ENCODE results near the gene ESYT2. TPM values are rescaled to one million over a fixed set of nuclear protein-coding genes. Genes with fewer than 3 reads are reported as not detected.

Gene ESYT2
- total RNA-seq, 1 experiment from 2014 or later: 39.0 TPM

DNA sequence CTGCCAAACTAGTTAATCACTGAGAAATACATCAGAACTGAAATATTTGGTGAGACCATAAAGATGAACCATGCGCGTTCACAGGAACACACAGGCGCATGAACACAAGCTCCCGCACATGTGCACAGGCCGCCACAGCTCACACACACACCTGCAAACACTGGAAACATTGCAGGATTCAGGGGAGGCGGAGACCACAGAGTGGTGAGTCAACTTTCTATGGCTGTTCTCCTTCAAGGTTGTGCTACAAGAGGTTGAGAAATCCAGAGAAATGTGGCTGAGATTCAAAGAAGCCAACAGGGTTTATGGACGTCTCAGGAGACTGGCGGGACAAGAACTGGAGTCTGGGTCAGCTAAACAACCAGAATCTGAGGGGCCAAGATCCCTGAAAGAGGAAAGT is 17.8 kb downstream of the ESYT2 start:
- TF ChIP-seq, protein P1, sequence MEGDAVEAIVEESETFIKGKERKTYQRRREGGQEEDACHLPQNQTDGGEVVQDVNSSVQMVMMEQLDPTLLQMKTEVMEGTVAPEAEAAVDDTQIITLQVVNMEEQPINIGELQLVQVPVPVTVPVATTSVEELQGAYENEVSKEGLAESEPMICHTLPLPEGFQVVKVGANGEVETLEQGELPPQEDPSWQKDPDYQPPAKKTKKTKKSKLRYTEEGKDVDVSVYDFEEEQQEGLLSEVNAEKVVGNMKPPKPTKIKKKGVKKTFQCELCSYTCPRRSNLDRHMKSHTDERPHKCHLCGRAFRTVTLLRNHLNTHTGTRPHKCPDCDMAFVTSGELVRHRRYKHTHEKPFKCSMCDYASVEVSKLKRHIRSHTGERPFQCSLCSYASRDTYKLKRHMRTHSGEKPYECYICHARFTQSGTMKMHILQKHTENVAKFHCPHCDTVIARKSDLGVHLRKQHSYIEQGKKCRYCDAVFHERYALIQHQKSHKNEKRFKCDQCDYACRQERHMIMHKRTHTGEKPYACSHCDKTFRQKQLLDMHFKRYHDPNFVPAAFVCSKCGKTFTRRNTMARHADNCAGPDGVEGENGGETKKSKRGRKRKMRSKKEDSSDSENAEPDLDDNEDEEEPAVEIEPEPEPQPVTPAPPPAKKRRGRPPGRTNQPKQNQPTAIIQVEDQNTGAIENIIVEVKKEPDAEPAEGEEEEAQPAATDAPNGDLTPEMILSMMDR (conservative IDR thresholded peaks at IDR 0.05): no peak
- H3K9me3 ChIP-seq (ENCODE audit: control insufficient read depth, low read depth, low read length): no peaks in the 10 kb centered on the region
- no peak overlapping the region for H3K9ac ChIP-seq (ENCODE audit: extremely low read depth, insufficient read length, low read length)
- no peaks in the 10 kb centered on the region for H4K20me1 ChIP-seq (ENCODE audit: control insufficient read depth, insufficient read depth, insufficient read length)
- peaks cover 15% of the 10 kb centered on the region; the same call in 1 of the 2 replicates for H3K79me2 ChIP-seq (ENCODE audit: insufficient read depth, low read length)
- H2BK20ac ChIP-seq (ENCODE audit: low read depth, low read length, poor library complexity, severe bottlenecking): no peak overlapping the region
- H3K4me2 ChIP-seq (ENCODE audit: insufficient read depth, insufficient read length, low read length): no peak overlapping the region
- no peaks in the 10 kb centered on the region for H3K79me1 ChIP-seq (ENCODE audit: insufficient read depth, low read depth, low read length, poor library complexity, severe bottlenecking)
- peak overlapping the region; percentile 41 to 93 (median 80); a peak in 4 of 7 replicates for H3K27ac Mint-ChIP-seq
- DNase-seq: no peak
- no peak overlapping the region for H3K4ac ChIP-seq (ENCODE audit: low read depth, low read length)
- no peak overlapping the region for H3T11ph ChIP-seq (ENCODE audit: low read length)
- H3K56ac ChIP-seq (ENCODE audit: insufficient read length, low read depth, low read length): no peak overlapping the region
- H2BK120ac ChIP-seq (ENCODE audit: low read depth, low read length, poor library complexity, severe bottlenecking): no peak overlapping the region
- WGBS (ENCODE audit: extremely low coverage, insufficient read length, low lambda C conversion rate): no CpG with 5 or more reads among the region's 8 CpGs
- H3K27me3 ChIP-seq (ENCODE audit: insufficient read depth, low read length): no peaks in the 10 kb centered on the region
- no peak overlapping the region for H2AK5ac ChIP-seq (ENCODE audit: insufficient read length, low read length)
- H3K14ac ChIP-seq (ENCODE audit: insufficient read depth, low read length): no peak overlapping the region; the same call in 1 of the 2 replicates
- no peak overlapping the region for H2BK12ac ChIP-seq (ENCODE audit: insufficient read length, low read depth, low read length)
- no peaks in the 10 kb centered on the region for H3K23me2 ChIP-seq (ENCODE audit: insufficient read length, low read depth, low read length, poor library complexity, severe bottlenecking)
- no peak overlapping the region for H2AFZ ChIP-seq (ENCODE audit: low read length)
- H4K91ac ChIP-seq (ENCODE audit: insufficient read length, low read depth, low read length): no peak overlapping the region
- no peak overlapping the region for H3K18ac ChIP-seq (ENCODE audit: insufficient read length, low read depth, low read length)
- H3K36me3 Mint-ChIP-seq (ENCODE audit: insufficient read depth in 1 of 3, low read depth in 3 of 3): peaks cover 16 to 36% (median 18%) of the 10 kb centered on the region in 3 experiments
- H3K4me1 ChIP-seq (ENCODE audit: insufficient read depth, low read length): peaks cover 8% of the 10 kb centered on the region
- no peak overlapping the region for H2BK5ac ChIP-seq (ENCODE audit: insufficient read length, low read length)
- peaks cover 5 to 6% of the 10 kb centered on the region in 2 experiments; a peak in 4 of 5 replicates for H3K9me3 Mint-ChIP-seq
- no peak overlapping the region for H4K8ac ChIP-seq (replicated peaks; ENCODE audit: insufficient read length, low read depth, low read length)
- H2BK15ac ChIP-seq (ENCODE audit: low read depth, low read length): no peak overlapping the region
- H3K27ac ChIP-seq (ENCODE audit: insufficient read length, low read depth, low read length): no peak overlapping the region
- no peaks in the 10 kb centered on the region for H3K27me3 Mint-ChIP-seq (ENCODE audit: low read depth)
- peaks cover 36 to 39% of the 10 kb centered on the region in 2 experiments for H3K4me1 Mint-ChIP-seq
- no peak overlapping the region for H4K5ac ChIP-seq (ENCODE audit: insufficient read length, low read depth, low read length)
- no peak overlapping the region for H3K4me3 Mint-ChIP-seq
- H3K23ac ChIP-seq (ENCODE audit: insufficient read length, low read depth, low read length): no peak overlapping the region
